HuH-7.5 (cell line): ENCODE measurements around the gene HGFAC.
A peak's percentile ranks its signal among the peaks of the same experiment; 100 is the strongest.

Experiments
- DNase-seq: peaks from one replicate; pipeline ENCODE4 v3.0.0; 2011; ENCODE audit warnings: low spot score

The HGFAC gene

GRCh38 chr4:3441501-3442459, at the start of gene HGFAC:
TSS of gene HGFAC (plus strand) at chr4:3441968. CDS start at chr4:3442002, 34 bp downstream.
- peak; percentile 82 for DNase-seq

- DNase-seq = no peak
These were observed 49.4 kb upstream of the HGFAC start for GRCh38 chr4:3392321-3392720.

- no peak for DNase-seq
These were observed 48.6 kb upstream of the HGFAC start for GRCh38 chr4:3393171-3393570.

GRCh38 chr4:3396600-3396999, 45.2 kb upstream of the HGFAC start:
- DNase-seq = no peak

GRCh38 chr4:3397128-3397527, 44.6 kb upstream of the HGFAC start:
- no peak for DNase-seq

- no peak for DNase-seq
These were observed 42.2 kb upstream of the HGFAC start for GRCh38 chr4:3399277-3400194.

GRCh38 chr4:3401436-3402171, 40.2 kb upstream of the HGFAC start:
- no peak for DNase-seq

GRCh38 chr4:3402491-3403347, 39.0 kb upstream of the HGFAC start:
- DNase-seq = no peak

GRCh38 chr4:3403348-3403906, 38.3 kb upstream of the HGFAC start:
- no peak for DNase-seq

GRCh38 chr4:3404546-3404945, 37.2 kb upstream of the HGFAC start:
- no peak for DNase-seq

- no peak for DNase-seq
These were observed 36.6 kb upstream of the HGFAC start for GRCh38 chr4:3405176-3405575.

- DNase-seq = no peak
These were observed 35.7 kb upstream of the HGFAC start for GRCh38 chr4:3406021-3406420.

- DNase-seq = no peak
These were observed 35.3 kb upstream of the HGFAC start for GRCh38 chr4:3406431-3406830.

GRCh38 chr4:3407171-3407771, 34.5 kb upstream of the HGFAC start:
- no peak for DNase-seq

- no peak for DNase-seq
These were observed 33.6 kb upstream of the HGFAC start for GRCh38 chr4:3407930-3408792.

GRCh38 chr4:3408793-3409330, 32.9 kb upstream of the HGFAC start:
- DNase-seq = no peak

GRCh38 chr4:3409571-3410091, 32.1 kb upstream of the HGFAC start:
- no peak for DNase-seq

- DNase-seq = no peak
These were observed 31.2 kb upstream of the HGFAC start for GRCh38 chr4:3410401-3411135.
